NCI-H2081 treated with DMSO at 0.1 percent for 48 hours (cell line): ENCODE results near the gene TRAM2.

ENCODE experiments used
- DNase-seq: peaks from one replicate; lab custom pipeline; 2025; lab: John Stamatoyannopoulos, UW

TRAM2 gene

GRCh38 chr6:52509281-52510212 lies 67.3 kb downstream of the TRAM2 start:
- DNase-seq, result no peak

DNA sequence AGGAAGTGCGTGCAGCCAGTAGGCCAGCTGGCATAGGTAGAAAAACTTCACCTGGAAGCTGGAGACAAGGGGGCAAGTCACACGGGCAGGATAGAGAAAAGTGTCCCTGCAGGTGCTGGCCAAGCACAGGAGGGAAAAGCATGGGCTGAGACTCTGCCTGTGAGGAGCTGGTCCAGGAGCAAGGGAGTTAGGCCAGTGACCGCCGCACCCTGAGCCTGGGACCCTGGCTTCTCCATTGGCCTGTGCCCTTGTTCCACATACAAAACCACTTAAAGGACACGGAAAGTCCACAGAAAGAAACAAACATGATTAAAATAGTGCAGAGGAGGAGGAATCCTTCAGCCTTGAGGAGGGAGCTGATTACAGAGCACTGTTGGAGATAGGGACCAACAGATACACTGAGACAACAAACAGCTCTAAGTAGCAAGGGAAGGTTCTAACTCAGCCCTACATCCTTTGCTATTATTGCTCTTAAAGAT lies 68.6 kb downstream of the TRAM2 start:
- no peak for DNase-seq

DNA sequence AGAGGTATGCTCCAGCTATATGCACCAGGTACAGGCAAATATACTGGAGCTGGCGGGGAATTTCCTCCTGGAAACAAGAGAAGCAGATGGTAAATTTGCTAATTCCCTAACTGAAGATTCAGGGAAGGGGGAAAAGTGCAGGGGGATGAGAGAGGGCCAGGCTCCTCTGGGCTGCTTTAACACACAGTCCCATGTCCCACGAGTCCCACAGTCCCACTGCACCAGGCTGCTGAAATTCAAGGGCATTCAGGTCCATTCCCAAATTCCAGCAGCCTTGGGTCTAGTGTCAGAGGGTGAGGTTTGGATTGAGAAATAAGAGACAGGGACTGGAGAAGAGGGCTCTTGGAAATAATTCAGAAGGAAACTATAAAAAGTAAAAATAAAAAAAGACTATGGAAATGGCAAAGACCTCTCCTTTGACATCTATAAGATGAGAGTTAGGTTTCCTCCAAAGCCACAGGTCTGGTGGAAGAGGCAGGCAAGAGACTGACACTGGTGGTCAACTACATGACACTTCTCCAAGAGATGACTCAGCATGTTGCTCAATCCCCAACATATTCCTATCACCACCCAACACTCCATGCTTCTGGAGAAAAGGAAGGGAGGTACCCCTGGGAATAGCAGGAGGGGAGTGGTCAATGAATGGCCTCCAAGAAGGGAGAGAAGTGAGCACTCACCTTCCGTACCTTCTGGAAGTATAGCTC lies 69.2 kb downstream of the TRAM2 start:
- no peak for DNase-seq

GRCh38 chr6:52506476-52506875 lies 70.4 kb downstream of the TRAM2 start:
- DNase-seq, result no peak

GRCh38 chr6:52505726-52506409 lies 71.0 kb downstream of the TRAM2 start:
- no peak for DNase-seq

- DNase-seq, result no peak
Observed at GRCh38 chr6:52504782-52505136, 72.1 kb downstream of the TRAM2 start.

- peak; percentile 41 for DNase-seq
Observed at GRCh38 chr6:52503851-52504781, 72.7 kb downstream of the TRAM2 start.

DNA sequence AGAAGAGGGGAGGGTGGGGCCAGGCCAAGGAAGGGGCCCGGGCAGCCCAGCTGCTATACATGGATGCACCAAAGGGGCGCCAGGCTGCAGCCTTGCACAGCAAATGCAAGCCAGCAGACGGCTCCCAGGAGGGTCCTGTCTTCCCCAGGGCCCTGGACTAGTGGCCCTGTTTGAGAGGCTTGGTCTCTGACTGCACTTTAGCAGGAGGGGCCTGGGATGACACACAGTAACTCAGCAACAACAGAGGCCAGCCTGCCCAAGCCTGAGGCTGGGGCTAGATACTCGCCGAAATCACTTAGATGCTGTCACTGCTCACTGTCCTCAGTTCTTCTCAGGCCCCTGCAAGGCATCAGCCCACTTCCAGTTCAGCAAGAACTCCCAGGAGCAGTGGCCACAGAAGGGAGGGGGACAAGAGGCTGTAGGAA lies 73.5 kb downstream of the TRAM2 start:
- DNase-seq, result no peak

GRCh38 chr6:52502306-52503029 lies 74.4 kb downstream of the TRAM2 start:
- no peak for DNase-seq

GRCh38 chr6:52500238-52501129 lies 76.4 kb downstream of the TRAM2 start:
- no peak for DNase-seq

- no peak for DNase-seq
Observed at GRCh38 chr6:52499681-52500236, 77.1 kb downstream of the TRAM2 start.

GRCh38 chr6:52499026-52499425 lies 77.8 kb downstream of the TRAM2 start:
- no peak for DNase-seq

GRCh38 chr6:52498538-52499017 lies 78.3 kb downstream of the TRAM2 start:
- DNase-seq, result no peak

DNA sequence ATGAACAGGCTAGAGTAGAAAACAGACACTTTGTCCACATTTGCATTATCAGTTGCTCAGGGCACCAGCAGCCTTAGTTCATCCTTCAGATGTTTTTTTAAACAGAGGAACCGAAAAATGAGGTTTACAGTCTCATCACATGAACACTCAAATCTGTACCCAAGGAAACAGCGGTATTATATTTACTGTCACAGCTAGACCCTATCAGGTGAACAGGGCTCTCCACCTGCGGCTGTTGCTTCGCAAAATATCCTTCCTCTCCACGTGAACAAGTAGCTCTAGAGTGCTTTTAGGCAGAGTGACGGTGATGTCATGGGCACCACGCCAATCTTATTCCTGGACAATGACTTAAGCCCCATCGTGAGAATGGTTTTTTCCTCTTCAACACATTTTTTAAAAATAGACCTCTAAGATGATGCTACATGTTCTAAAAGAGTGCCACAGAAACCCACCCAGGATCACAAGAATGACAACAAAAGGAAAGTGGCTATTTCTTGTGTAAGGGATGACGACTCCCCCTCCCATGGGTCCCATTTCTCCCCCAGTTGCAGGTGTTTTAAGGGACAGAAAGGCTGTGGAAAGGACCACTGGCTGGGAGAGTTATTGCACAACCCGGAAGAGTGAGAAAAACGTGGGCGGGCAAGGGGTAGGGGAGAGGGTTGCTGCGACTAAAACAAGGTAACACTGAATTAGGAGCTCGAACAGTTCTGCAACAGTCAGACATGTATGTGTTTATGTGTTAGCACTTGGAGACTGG lies 79.0 kb downstream of the TRAM2 start:
- DNase-seq, result no peak

GRCh38 chr6:52496631-52497030 lies 80.2 kb downstream of the TRAM2 start:
- no peak for DNase-seq

- DNase-seq, result no peak
Observed at GRCh38 chr6:52495922-52496321, 80.9 kb downstream of the TRAM2 start.

DNA sequence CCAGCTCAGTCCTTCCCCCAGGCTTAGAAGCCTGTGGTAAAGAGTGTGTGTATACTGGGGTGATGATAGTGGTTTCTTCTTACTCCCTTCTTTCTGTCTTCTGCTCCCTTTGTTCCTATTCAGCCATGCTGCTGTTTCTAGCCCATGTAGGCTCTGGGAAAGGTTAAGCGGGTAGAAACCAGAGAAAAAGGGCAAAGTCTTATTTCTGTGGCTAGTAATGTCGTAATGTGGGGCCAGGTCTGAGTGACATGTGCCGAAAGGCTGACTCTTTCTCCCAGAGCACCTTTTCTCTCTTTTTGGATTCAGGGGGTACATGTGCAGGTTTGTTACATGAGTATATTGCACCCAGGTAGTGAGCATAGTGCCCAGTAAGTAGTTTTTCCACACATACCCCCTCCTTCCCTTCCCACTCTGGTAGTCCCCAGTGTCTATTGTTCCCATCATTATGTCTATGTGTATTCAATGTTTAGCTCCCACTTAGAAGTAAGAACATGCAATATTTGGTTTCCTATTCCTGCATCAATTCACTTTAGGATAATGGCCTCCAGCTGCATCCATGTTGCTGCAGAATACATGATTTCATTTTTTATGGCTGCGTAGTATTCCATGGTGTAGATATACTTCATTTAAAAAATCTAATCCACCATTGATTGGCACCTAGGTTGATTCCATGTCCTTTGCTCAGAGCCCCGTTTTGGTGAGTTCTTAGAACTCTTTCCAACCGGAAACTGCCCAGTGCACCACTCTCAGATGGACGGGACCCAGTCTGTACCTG lies 82.4 kb downstream of the TRAM2 start:
- no peak for DNase-seq

- DNase-seq, result no peak
Observed at GRCh38 chr6:52493669-52494068, 83.2 kb downstream of the TRAM2 start.
